SK-N-MC (cell line): ENCODE data around the gene RPL41.

Experiments used
- DNase-seq: peaks from one replicate; pipeline ENCODE4 v3.0.0-alpha.2; 2011; ENCODE audit warnings: low read depth, low spot score
- H3K27ac ChIP-seq: fragments of 200-600 bp; sonication (generic); 2 replicates; pipeline ENCODE4 v1.5.1; 2016; ENCODE audit warnings: mixed run types
- H3K36me3 ChIP-seq: fragments of 200-600 bp; sonication (generic); 2 replicates; pipeline ENCODE4 v1.6.1; 2017; ENCODE audit warnings: antibody characterized with exemption, low read length, mixed read lengths; ENCODE audit not compliant: insufficient read depth
- H3K4me3 ChIP-seq: fragments of 200-600 bp; sonication (generic); 2 replicates; pipeline ENCODE4 v1.5.1; 2016
- H3K9ac ChIP-seq: fragments of 200-600 bp; sonication (generic); 2 replicates; pipeline ENCODE4 v1.8.0; 2017; ENCODE audit warnings: mixed run types, mixed read lengths; ENCODE audit not compliant: insufficient read length
- H3K9me3 ChIP-seq: fragments of 200-600 bp; sonication (generic); 2 replicates; pipeline ENCODE4 v1.6.1; 2017; ENCODE audit warnings: low read depth, mild to moderate bottlenecking, antibody characterized with exemption, low read length, moderate library complexity, mixed read lengths
- EZH2 ChIP-seq: fragments of 200-600 bp; sonication (generic); IDR thresholded peaks from one replicate; pipeline ENCODE4 v1.6.1; 2017; ENCODE audit warnings: antibody characterized with exemption
- FOXP2 ChIP-seq: optimal IDR thresholded peaks from 2 replicates; pipeline ENCODE3; 2011; ENCODE audit warnings: mild to moderate bottlenecking, moderate library complexity; ENCODE audit not compliant: insufficient read depth; ENCODE audit errors: extremely low read length, control extremely low read depth
- POLR2AphosphoS5 ChIP-seq: IDR thresholded peaks from 2 replicates; pipeline ENCODE4 v1.6.1; 2012; ENCODE audit warnings: mild to moderate bottlenecking, low read depth, low read length, borderline replicate concordance

The RPL41 gene

GRCh38 chr12:56143217-56143616 lies 26.8 kb downstream of the RPL41 start:
- no peaks in the 10 kb centered on the region for H3K9me3 ChIP-seq
- no peak for DNase-seq
- H3K9ac ChIP-seq: no peak overlapping the region
- TF ChIP-seq POLR2AphosphoS5 (no peak), FOXP2 (no peak), EZH2 (no peak)
- peaks cover 60% of the 10 kb centered on the region for H3K36me3 ChIP-seq
- H3K4me3 ChIP-seq: no peak overlapping the region
- H3K27ac ChIP-seq: no peak overlapping the region

DNA sequence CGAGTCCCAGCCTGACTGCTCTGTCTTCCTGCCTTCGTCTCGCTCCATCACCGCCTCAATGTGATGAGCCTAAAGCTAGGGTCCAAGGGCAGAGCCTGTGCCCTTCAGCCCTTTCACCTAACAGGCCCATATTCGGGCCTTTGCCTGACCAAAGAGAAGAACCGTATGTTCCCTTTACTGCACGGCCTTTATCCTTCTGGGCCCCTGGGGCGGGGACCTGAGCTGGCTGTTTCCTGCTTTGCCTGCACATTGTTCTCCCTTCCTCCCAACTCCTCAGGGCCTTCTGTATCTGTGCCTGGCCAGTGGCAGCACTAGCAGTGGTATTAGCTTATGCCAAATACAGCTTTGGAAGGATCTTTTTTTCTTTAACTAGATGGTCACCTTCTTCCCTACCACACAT lies 27.4 kb downstream of the RPL41 start:
- Histone ChIP-seq H3K36me3 (peaks cover 53% of the 10 kb centered on the region), H3K4me3 (no peak overlapping the region), H3K9me3 (no peaks in the 10 kb centered on the region), H3K27ac (no peak overlapping the region), H3K9ac (no peak overlapping the region)
- no peak for DNase-seq
- TF ChIP-seq FOXP2 (no peak), EZH2 (no peak), POLR2AphosphoS5 (no peak)

DNA sequence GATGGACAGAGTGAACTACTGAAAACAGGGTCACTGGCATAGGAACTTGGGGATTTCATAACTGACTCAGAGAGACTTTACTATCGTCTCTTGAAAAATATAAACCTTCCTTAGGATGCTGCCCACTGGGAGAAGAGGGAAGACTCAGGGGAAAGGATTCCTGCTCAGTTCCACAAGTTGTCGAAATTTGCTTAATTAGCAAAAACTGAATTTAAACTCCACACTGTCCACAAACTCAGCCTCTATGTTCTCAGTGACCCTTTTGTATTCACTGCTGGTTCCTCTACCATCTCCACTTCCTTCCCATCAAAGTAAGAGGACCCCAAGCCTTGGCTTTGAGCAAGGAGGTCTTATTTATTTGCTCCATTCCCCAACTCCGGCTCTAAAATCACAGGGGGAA lies 28.8 kb downstream of the RPL41 start:
- H3K27ac ChIP-seq: no peak overlapping the region
- TF ChIP-seq FOXP2: no peak
- no peak for TF ChIP-seq EZH2
- TF ChIP-seq POLR2AphosphoS5: no peak
- no peak overlapping the region for H3K4me3 ChIP-seq
- H3K9ac ChIP-seq: no peak overlapping the region
- H3K36me3 ChIP-seq: peaks cover 42% of the 10 kb centered on the region; the same call in 1 of the 2 replicates
- no peak for DNase-seq
- H3K9me3 ChIP-seq: no peaks in the 10 kb centered on the region

GRCh38 chr12:56146492-56147460 lies 30.3 kb downstream of the RPL41 start:
- no peaks in the 10 kb centered on the region for H3K9me3 ChIP-seq
- H3K36me3 ChIP-seq: peaks cover 33% of the 10 kb centered on the region; the same call in 1 of the 2 replicates
- TF ChIP-seq EZH2 (no peak), POLR2AphosphoS5 (peak; percentile 22; the same call in 1 of the 2 replicates), FOXP2 (no peak)
- no peak overlapping the region for H3K9ac ChIP-seq
- DNase-seq: no peak
- H3K4me3 ChIP-seq: no peak overlapping the region
- H3K27ac ChIP-seq: peak overlapping the region; percentile 42; the same call in 1 of the 2 replicates

GRCh38 chr12:56150563-56150962 lies 34.1 kb downstream of the RPL41 start:
- DNase-seq: peak; percentile 66
- TF ChIP-seq EZH2 (no peak), FOXP2 (no peak), POLR2AphosphoS5 (no peak)
- Histone ChIP-seq H3K4me3 (no peak overlapping the region), H3K9ac (peak overlapping the region; percentile 13), H3K27ac (peak overlapping the region; percentile 84), H3K36me3 (peaks cover 4% of the 10 kb centered on the region), H3K9me3 (no peaks in the 10 kb centered on the region)

DNA sequence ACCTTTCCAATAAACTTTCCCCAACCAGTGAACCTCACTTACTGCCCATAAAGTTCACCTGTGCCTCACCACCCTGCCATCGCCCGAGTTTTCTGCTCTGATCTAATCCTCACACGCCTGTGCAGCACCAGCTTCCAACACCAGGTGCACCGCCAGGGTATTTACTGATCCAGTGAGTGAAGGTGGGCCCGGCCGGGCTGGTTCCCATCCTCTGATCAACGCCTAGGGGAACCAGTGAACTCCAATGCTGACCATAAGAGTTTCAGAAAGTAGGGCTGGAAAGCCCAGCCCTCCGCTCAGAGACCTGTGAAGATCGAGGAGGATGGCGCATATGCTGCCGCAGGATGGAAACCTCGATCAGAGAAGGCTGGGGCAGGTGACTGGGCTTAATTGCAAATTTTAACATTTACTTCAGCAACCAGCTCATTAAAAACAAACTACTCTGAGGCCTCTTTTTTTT lies 35.3 kb downstream of the RPL41 start:
- no peak for TF ChIP-seq POLR2AphosphoS5
- no peak for TF ChIP-seq FOXP2
- TF ChIP-seq EZH2: no peak
- H3K4me3 ChIP-seq: peak overlapping the region; percentile 81
- H3K9ac ChIP-seq: peak overlapping the region; percentile 84
- no peaks in the 10 kb centered on the region for H3K9me3 ChIP-seq
- H3K36me3 ChIP-seq: peaks cover 8% of the 10 kb centered on the region
- no peak for DNase-seq
- peak overlapping the region; percentile 82 for H3K27ac ChIP-seq

- peaks cover 8% of the 10 kb centered on the region for H3K36me3 ChIP-seq
- no peaks in the 10 kb centered on the region for H3K9me3 ChIP-seq
- peak within 1 kb of the TSS; percentile 81 for H3K4me3 ChIP-seq
- peak; percentile 84 for TF ChIP-seq POLR2AphosphoS5
- no peak for TF ChIP-seq EZH2
- no peak for TF ChIP-seq FOXP2
- peak within 1 kb of the TSS; percentile 84 for H3K9ac ChIP-seq
- DNase-seq: peak; percentile 35
- peak within 1 kb of the TSS; percentile 82 for H3K27ac ChIP-seq
Measured at GRCh38 chr12:56152132-56152755, 35.8 kb downstream of the RPL41 start, which contains the start of gene MYL6B. TSS of gene MYL6B (plus strand) at chr12:56152587. CDS start at chr12:56153919, 1,332 bp downstream.

DNA sequence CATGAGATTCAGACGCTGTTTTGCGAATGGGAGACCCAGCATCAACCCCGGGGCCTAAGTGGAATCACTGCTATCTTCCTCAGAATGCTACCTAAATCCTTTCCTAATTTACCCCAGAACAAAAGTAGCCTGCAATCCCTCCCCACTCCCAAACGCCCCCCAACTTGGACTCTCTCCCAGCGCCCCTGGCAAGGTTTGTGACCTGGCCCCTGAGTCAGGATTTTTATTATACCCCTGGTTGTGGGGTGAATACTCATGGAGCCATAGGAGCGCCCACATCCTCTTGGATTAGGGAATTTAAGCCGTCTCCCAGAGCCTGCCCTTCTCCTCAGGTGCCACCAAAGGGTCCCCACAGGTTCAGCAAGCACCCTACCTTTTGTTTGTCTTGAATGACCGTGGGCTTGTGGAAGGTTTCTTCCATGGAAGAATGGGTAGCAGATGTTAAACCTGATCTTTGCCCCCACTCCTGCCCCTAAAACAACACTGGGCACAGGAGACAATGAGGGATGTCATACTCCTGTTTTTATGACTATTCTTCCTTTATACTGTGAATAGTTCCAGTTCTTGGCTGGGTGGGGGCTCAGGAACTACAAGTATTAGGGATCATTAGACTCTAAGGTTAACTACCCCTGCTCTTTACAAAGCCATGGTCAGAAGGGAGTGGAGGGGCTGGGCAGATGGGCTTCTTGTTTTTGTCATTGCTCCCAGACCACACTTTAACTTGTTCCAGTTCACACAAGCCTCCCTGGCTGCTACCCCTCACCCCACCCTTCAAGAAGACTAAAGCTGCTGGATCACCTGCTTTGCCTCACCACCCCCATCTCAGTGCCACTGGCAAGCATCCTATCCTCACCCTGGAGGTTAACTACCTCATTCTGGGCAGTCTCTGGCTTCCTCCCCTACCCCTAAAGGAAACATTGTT lies 36.6 kb downstream of the RPL41 start:
- Histone ChIP-seq H3K36me3 (peaks cover 8% of the 10 kb centered on the region), H3K4me3 (peak overlapping the region; percentile 81), H3K27ac (peak overlapping the region; percentile 82), H3K9ac (peak overlapping the region; percentile 84), H3K9me3 (no peaks in the 10 kb centered on the region)
- TF ChIP-seq EZH2 (no peak), POLR2AphosphoS5 (no peak), FOXP2 (no peak)
- no peak for DNase-seq
